Measurements from ENCODE around the gene CDC25B.

DNA sequence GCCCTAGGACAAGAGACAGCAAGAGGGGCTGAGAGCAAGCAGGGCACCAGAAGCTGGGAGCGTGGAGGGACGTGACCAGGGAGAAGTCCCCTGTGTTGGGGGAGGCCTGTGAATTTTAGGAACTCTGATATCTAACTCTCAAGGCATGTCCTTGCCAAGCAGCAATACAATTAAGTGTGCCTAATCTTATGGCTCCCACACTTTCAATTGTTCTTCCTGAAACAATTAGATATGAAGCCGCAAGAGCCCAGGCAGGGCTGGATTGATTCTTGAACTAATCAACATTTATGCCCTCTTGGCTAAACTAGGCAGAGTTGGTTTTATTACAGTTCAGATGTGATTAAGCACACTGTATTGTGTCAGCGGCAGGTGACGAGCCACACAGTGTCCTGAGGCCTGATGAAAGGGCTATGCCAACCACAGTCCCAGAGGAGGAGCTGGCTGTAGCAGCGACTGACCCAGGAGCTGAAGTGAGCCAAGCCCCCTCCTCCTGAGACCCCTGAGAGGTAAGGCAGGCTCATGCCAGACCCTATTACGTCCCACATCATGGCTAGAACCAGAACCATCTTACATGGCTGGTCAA is 46.3 kb downstream of the CDC25B start:
- TF ChIP-seq ZNF335 (tag by site-specific recombination; conservative IDR thresholded peaks at IDR 0.05) = no peak
- TF ChIP-seq, protein P1, sequence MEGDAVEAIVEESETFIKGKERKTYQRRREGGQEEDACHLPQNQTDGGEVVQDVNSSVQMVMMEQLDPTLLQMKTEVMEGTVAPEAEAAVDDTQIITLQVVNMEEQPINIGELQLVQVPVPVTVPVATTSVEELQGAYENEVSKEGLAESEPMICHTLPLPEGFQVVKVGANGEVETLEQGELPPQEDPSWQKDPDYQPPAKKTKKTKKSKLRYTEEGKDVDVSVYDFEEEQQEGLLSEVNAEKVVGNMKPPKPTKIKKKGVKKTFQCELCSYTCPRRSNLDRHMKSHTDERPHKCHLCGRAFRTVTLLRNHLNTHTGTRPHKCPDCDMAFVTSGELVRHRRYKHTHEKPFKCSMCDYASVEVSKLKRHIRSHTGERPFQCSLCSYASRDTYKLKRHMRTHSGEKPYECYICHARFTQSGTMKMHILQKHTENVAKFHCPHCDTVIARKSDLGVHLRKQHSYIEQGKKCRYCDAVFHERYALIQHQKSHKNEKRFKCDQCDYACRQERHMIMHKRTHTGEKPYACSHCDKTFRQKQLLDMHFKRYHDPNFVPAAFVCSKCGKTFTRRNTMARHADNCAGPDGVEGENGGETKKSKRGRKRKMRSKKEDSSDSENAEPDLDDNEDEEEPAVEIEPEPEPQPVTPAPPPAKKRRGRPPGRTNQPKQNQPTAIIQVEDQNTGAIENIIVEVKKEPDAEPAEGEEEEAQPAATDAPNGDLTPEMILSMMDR (tag by site-specific recombination; IDR thresholded peaks at IDR 0.05) = no peak
- TF ChIP-seq ZNF214 (tag by site-specific recombination; IDR thresholded peaks at IDR 0.05; ENCODE audit: borderline replicate concordance) = no peak
- TF ChIP-seq BCL11A (tag by site-specific recombination; IDR thresholded peaks at IDR 0.05; ENCODE audit: low read depth) = no peak
- no peak for TF ChIP-seq KLF9 (tag by site-specific recombination; IDR thresholded peaks at IDR 0.05; ENCODE audit: low read depth)

All from HEK293 (cell line).